SIG-M5 treated with dmso at 0.1 percent for 504 hours (cell line): ENCODE data around the gene TAS2R60.

Source experiments
- DNase-seq: peaks from one replicate; lab custom pipeline; 2025; ENCODE audit not compliant: unreplicated experiment; lab: John Stamatoyannopoulos, UW

TAS2R60 gene

DNA sequence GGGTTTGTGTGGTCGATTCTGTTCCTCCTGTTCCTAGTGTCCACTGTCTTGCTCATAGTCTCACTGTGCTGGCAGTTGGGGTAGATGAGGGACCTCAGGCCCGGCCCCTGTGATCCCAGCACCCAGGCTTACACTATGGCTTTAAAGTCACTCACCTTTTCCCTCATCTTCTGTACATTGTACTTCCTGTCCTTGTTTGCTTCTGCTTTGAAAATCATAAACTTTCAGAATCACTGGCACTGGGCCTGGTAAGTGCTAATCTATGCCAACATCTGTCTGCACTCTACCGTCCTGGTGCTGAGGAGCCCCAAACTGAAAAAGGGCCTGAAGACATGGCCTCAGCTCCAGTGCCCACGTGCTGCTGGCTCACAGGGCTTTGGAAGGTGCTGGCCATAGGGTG lies 5.7 kb upstream of the TAS2R60 start:
- no peak for DNase-seq

DNA sequence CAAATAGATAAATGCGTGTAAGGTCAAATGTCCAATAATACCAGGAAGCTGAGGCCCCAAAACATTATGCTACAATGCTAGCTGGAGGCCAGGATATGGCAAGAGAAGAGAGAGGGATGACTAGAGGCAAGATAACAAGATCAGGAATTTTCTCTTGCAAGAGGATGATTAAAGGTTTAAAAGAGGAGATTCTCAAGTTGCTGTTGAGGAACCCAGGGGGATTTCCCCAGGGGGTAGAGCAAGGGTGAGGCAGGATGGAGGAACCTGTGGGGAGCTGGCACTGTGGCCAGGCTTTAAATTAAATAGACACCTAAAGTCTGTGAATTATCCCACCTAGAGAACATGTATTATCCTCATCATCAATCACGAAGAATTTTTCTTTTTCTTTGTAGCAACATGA lies 3.4 kb upstream of the TAS2R60 start:
- DNase-seq: no peak

- DNase-seq: no peak
These were observed 970 bp downstream of the TAS2R60 start for GRCh38 chr7:143444063-143444782.

DNA sequence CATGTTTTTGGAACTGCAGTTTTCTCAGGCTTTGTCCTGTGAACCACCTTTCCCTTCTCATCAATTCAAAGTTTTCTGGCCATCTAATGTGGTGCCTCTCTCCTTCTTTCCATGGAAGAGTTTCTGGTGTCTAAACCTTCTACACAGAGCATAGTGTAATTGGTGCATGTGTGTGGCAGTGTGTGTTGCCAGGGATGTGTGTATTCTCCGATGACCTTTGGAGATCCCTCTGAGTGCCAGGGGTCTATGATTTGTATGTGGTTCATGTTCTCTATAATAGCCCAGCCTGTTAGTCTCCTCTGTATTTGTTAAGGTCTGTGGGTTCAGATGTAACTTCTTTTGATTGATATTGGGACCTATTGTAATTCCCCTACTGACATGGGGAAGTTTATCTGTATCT lies 1.5 kb downstream of the TAS2R60 start:
- no peak for DNase-seq

DNA sequence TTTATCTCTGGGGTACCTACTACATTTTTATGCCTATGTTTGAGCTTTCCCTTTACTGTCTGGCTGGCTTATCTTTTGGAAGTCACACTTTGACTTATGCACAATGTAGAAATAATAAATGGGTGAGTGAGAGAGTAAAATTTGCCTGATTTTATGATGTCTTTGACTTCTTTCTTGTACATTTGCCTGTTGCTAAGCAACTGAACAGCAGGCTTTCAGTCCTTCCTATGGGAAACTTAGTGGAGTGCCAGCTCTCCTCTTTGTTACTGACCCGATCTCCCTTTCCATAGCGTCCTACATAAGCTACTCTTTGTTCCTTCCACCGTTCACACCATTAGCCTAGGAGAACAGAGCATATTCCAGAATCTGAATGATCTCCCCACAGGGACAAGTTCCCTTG lies 4.2 kb downstream of the TAS2R60 start:
- DNase-seq: no peak

DNA sequence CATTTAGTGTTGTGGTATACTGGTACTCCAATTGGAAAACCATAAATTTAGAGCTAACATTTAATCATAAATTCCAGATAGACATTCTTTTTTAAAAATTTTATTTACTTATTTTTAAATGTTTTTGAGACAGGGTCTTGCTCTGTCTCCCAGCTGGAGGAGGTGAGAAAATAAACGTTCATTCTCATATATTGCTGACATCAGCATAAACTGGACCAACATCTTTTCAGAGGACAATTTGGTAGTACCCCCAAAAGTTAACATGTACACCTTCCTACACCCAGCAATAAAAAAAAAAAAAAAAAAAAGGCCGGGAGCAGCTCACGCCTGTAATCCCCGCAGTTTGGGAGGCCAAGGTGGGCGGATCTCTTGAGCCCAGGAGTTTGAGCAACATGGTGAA lies 5.2 kb downstream of the TAS2R60 start:
- no peak for DNase-seq

DNA sequence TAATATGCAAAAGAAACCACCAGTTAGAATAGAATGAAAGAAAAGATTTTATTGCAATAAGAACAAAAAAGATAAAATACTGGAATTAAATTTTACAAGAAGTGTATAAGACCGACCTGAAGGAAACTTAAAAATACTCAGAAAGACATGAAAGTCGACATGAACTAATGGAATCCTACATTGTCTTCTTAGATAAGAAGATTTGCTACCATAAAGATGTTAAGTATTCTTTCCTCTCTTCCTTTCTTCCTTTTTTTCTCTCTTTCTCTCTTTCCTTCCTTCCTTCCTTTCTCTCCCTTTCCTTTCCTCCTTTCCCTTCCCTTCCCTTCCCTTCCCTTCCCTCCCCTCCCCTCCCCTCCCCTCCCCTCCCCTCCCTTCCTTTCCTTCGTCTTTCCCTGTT lies 6.5 kb downstream of the TAS2R60 start:
- no peak for DNase-seq

DNA sequence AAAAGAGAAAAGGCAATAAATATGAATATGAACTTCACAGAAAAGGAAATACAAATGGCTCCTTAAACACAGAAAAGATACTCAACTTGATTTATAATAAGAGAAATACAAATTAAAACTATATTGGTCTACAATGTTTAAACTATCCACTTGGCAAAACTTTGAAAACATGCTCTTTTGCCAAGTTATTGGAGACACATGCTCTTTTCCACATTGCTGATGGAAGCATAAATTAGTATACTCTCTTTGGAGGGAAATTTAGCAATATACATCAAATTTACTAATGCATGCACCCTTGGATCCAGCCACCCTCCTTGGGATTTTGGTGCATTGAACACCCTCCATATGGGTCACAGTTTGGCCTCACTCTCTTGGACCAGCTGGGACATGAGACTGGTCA lies 7.9 kb downstream of the TAS2R60 start:
- DNase-seq: no peak

- no peak for DNase-seq
These were observed 8.5 kb downstream of the TAS2R60 start for GRCh38 chr7:143451746-143452145.

DNA sequence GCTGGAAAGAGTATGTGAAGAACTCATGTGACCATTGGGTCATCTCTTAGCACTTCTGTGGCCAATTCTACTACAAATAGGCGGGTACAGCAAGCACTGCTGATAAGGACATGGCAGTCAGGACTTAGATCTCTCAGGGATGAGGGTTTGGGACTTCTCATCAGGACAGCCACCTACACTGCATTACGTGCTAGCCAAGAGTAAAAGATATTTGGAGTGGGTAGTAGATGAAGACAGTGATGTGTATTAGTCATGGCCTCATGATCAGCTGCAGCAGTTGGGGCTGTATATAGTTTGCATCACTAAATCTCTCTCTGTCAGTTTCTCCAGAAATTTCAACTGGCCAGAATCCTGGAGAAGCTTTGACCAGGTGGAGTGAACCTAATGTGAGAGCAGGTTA lies 9.2 kb downstream of the TAS2R60 start:
- DNase-seq: no peak

DNA sequence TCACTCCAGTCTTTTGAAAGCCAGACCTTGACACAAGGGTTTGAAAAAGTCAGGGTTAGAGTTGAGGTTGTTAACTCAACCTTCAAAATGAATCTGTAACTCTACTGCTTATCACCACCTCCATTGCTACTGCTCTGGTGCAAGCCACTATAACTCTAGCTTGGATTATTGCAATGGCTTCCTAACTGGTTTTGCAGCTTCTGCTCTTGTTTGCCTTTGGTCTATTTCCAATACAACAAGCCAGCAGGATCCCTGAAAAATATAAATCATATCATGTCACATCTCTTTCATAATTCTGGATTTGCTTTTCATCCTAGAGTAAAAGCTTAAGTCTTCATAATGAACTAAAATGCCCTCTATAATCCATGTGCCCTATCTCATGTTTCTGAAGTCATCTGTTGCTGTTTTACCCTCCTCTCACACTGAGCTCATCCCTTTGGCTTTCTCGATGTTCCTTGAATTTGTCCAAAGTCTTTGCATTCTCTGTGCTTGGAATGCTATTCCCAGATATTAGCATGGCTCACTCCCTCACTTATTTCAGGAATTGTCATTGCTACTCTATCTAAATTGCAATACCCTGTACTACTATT lies 10.9 kb downstream of the TAS2R60 start:
- DNase-seq: peak; percentile 1

- no peak for DNase-seq
These were observed 12.2 kb downstream of the TAS2R60 start for GRCh38 chr7:143455491-143455890.

DNA sequence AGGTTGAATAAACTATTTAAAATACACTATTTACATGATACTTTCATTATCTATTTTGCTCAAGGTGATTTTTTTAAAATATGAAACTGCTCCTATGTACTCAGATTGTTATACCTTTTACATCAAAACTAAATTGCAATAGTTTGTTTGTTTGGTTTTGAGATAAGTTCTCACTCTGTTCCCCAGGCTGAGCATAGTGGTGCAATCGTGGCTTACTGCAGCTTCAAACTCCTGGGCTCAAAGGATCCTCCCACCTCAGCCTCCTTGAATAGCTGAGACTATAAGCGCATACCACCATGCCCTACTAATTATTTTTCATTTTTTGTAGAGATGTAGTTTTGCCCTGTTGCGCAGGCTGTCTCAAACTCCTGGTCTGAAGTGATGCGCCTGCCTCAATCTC lies 12.7 kb downstream of the TAS2R60 start:
- DNase-seq: no peak

- no peak for DNase-seq
These were observed 13.9 kb downstream of the TAS2R60 start for GRCh38 chr7:143456992-143457793.

DNA sequence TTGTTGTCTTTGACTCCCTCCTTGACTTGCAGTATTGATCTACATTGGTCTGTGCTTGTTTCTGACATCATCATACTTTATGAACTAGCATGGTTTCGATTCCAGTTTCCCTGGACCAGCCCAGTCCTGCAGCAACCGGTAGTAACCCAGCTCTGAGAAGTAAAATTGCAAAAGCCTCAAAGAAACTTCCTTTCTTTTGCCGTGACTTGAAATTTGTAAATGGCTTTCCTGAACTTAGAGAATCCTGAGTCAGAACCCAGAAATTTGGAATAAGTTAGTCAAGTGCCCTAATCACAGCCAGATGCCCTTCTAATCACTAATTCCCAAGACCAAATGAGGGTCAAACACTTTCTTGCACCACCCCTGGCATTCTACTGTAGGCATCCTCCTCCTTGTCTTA lies 15.0 kb downstream of the TAS2R60 start:
- DNase-seq: peak; percentile 31

- no peak for DNase-seq
These were observed 15.4 kb downstream of the TAS2R60 start for GRCh38 chr7:143458681-143459080.

GRCh38 chr7:143459359-143459758 lies 16.1 kb downstream of the TAS2R60 start:
- DNase-seq: no peak

GRCh38 chr7:143460271-143460979 lies 17.2 kb downstream of the TAS2R60 start:
- no peak for DNase-seq

DNA sequence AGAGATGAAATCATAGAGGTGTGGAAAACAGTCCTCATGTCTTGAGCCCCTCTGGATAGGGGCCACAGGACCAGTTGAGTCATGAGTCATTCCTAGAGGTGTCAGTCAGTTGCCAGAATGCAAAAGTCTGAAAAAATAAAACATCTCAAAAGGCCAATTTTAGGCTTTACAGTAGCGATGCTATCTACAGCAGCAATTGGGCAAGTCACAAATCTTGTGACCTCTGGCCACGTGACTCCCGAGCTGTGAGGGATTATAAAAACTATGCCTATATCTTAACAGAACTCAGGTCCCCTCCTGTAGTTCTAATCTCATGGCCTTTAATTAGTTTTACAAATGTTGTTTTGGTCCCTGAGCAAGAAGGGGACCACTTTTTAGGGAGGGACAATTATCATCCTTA lies 18.8 kb downstream of the TAS2R60 start:
- DNase-seq: no peak

DNA sequence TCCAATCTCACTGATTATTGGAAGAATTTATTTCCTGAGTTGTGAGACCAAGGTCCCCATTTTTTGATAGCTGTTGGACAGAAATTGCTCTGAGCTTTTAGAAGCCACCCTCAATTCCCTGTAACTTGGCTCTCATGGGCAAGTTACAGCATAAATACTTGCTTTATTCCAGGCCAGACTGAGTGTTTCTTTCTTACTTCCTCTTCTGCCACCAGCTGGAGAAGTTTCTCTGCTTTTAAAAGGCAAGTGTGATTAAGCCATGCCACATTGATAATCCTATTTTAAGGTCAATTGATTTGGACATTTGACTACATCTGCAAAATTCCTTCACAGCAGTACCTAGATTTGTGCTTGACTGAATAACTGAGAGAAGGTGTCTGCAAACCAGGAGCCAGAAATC lies 20.3 kb downstream of the TAS2R60 start:
- DNase-seq: peak; percentile 38

DNA sequence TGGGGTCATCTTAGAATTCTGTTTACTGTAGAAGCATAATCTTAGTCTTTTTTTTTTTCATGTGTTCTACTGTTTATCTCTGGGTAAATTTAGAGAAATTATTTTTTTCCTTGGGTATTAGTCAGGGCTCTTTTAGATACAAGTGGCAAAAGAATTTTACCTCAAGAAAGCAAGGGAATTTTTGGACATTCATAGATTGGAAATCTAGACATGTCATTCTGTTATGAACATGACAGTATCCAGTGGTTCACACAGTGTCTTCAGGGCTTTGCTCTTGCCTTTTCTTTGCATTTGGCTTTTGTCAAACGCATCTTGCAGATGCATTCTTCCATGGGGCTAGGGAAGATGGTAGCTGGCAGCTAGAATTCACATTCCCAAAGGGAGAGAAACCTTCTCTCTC lies 20.7 kb downstream of the TAS2R60 start:
- no peak for DNase-seq

- peak; percentile 16 for DNase-seq
These were observed 24.5 kb downstream of the TAS2R60 start for GRCh38 chr7:143467724-143468123.
